CMK (cell line): ENCODE measurements around the gene SRPRB.

ENCODE experiments used
- DNase-seq: peaks from one replicate; pipeline ENCODE4 v3.0.0-alpha.2; 2010; ENCODE audit warnings: low read depth

Gene SRPRB

GRCh38 chr3:133840767-133841166, 35.2 kb downstream of the SRPRB start:
- DNase-seq, result no peak

- DNase-seq, result no peak
These were observed 35.6 kb downstream of the SRPRB start for GRCh38 chr3:133841196-133841595.

- no peak for DNase-seq
These were observed 36.5 kb downstream of the SRPRB start for GRCh38 chr3:133842158-133842557.

GRCh38 chr3:133843634-133844033, 38.0 kb downstream of the SRPRB start:
- no peak for DNase-seq

DNA sequence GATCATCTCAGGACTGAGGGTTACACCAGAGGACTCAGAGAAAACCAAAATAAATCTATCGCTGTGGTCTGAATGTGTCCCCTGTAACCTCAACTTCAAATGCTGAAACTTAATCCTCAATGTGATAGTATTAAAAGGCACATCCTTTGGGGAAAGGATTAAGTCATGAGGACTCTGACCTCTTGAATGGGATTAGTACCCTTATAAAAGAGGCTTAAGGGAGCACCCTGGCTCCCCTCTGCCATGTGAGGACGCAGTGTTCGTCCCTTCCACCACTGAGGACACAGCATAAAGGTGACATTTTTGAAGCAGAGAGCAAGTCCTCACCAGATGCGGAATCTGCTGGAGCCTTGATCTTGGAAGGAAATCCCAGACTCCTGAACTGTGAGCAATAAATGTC, 39.5 kb downstream of the SRPRB start:
- DNase-seq, result no peak

GRCh38 chr3:133849346-133849745, 43.7 kb downstream of the SRPRB start:
- no peak for DNase-seq

GRCh38 chr3:133850034-133850433, 44.4 kb downstream of the SRPRB start:
- DNase-seq, result no peak

GRCh38 chr3:133851266-133851906, 45.8 kb downstream of the SRPRB start:
- peak; percentile 82 for DNase-seq

DNA sequence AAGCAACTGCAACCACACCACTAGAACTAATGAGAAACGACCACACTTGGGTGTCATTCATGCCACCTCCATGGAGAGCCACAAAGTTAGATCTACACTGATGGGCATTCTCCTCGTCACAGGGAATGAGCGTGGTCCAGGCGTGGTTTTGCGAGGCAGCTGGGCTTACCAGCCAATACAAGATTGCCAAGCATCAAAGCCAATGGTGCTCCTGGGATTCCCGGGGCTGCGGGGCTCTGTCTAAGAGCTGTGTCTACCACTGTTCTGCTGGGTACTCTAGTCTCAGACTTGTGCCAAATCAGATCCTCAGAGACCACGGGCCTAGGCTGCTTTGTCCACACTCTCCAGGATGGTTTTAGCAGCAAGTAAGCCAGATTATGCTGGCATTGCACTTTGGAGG, 46.3 kb downstream of the SRPRB start:
- no peak for DNase-seq

DNA sequence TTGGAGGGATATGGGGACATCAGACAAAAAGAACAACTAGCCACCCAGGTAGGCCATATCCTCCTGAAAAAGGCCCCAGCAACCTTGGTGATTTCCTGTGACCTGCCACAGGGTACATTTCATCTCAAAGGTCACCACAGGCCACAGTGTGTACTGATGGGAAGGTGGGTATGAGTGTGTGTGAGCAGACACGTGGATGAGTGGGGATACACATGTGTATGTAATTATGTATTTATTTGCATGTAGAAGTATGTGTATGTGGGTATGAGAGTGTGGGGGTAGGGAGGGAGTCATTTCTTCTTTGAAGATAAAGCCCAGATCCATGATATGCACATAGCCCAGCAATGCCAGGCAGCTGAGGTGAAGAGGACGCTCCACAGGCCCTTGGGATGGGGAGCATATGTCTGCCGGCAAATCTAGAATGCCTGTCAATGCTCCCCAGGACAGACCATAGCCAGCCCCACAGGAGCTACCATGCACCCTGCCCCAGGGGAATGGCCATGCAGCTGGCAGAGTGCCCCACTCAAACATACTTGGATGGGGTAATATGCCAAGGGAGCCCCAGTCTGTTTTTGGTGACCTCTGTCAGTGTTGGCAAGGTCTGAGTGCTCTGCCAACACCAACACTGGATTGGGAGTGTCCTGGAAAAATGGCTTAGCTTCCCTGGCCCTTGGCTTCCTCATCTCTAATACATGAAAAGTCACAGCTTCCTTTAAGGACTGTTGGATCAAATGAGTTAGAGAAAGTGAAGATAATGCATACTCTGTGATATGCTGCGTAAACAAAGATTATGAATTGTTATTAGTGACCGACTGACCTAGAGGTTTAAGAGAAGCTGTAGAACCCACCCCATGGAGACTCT, 47.7 kb downstream of the SRPRB start:
- no peak for DNase-seq

DNA sequence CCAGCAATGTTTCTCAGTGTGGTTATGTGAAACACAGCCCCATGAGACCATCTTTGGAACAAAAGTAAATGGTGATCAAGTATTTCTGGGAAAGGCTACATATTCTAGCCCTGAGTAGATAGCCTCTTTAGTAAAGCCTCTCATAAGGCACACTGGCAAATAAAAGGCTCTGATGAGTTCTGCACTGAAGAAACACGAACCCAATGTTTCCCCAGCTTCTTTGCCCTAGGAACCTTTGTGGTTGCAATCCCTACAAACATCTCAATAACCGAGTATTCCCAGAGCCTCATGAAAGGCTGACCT, 48.3 kb downstream of the SRPRB start:
- DNase-seq, result no peak

GRCh38 chr3:133854264-133855001, 48.8 kb downstream of the SRPRB start:
- no peak for DNase-seq

- DNase-seq, result no peak
These were observed 49.4 kb downstream of the SRPRB start for GRCh38 chr3:133855002-133855370.

GRCh38 chr3:133855772-133856171, 50.2 kb downstream of the SRPRB start:
- no peak for DNase-seq

- no peak for DNase-seq
These were observed 50.7 kb downstream of the SRPRB start for GRCh38 chr3:133856316-133856715.

GRCh38 chr3:133857767-133858166, 52.2 kb downstream of the SRPRB start:
- peak; percentile 81 for DNase-seq

GRCh38 chr3:133859381-133860234, 54.0 kb downstream of the SRPRB start:
- no peak for DNase-seq

GRCh38 chr3:133860519-133860918, 54.9 kb downstream of the SRPRB start:
- no peak for DNase-seq

DNA sequence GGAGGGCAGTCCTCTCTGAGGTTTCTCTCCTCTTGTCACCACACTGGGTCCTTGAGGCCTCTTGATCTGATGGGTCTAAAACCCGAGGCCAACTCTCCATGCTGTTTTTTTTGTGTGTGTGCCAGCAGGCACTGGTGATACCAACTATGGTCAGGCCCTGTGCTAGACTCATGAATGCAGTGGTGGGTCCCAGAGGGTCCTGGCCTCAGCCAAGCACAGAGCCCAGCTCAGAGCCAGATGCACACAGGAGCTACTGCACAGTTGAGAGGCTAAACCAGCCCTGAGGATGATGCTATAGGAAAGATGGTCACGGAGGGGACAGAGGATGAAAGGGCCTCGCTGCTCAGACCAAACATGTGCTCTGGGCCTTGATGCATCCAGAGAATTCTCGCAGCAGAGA, 56.5 kb downstream of the SRPRB start:
- no peak for DNase-seq

DNA sequence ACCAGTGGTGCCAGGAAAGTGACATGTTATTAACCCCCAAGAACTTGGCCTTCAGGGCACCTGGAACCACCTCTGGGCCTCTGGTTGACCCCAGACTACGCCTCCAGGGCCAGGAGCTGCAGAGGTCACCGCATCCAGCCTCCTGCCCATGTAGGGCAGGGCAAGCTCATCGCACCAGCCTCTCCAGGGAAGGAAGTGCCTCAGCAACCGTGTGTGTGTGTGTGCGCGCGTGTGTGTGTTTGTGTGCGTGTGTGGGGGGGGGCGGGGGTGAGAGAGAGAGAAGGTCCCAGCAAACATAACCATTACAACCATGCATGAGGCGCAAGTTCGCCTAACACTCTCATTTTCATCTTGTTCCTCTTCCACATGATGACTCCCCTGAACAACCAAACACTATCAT, 58.3 kb downstream of the SRPRB start:
- DNase-seq, result no peak

DNA sequence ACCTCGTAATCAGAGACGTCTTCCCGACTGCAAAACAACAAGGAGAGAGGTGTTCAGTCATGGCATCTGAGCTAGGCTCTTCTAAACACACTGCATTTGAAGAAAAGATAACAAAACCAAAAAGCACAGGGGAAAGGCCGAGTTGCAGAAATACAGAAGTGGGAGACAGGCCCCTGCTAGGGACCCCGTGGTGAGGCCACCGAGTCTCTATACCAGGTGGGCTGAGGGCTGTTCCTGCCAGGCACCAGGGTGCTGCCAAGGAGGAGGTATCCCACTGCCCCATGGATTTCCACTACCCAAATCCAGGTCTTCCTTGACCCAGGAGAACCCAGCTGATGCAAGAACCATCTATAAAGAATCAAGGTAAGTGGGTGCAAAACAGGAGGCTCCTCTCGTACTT, 59.0 kb downstream of the SRPRB start:
- DNase-seq, result no peak

DNA sequence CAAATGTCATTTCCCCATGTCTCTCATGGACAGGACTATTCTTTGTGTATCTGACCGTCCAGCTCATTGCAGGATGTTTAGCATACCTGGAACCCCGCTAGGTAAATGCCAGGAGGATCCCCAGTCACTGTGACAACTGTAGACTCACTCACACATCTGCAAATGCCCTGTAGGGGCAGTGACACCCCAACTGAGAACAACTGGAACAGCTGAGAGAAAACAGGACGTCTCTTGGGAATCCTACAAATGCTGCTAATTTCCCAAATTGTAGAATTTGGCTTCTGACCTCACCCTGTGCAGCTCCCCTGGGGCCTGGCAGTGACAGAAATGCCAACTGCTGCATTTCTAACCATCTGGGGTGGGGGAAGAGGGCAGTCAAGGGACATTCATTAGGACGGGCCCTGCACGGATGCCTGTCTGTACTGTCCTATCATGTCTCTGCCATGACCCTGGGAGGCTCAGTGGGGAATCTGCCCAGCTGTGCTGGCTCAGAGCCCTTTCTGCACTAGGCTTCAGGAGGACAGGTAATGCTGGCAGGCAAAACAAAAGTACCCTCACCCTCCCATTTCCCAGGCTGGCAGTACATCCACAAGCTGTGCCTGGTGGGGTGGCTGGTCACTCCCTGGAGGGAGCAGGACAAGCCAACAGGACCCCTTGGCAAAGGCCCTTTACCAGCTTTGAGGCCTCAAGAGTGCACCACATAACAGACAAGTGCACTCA, 59.7 kb downstream of the SRPRB start:
- no peak for DNase-seq
